AG04450 (cell line): ENCODE data around the gene GNB4. TPM values are rescaled to one million over a fixed set of nuclear protein-coding genes. Genes with fewer than 3 reads are reported as not detected.

Experiments
- CTCF ChIA-PET: fragments of 300-600, 350-600 bp; formaldehyde crosslinking; extraction: SDS; loops from one replicate; lab custom pipeline; 2022; ENCODE audit warnings: antibody characterized with exemption, inconsistent platforms; lab: Charles Lee
- POLR2A ChIA-PET: fragments of 350-600 bp; formaldehyde crosslinking; extraction: SDS; loops from one replicate; lab custom pipeline; 2021; ENCODE audit warnings: antibody characterized with exemption, inconsistent platforms; lab: Yijun Ruan, JAX
- DNase-seq: peaks from one replicate; pipeline ENCODE4 v3.0.0-alpha.2; 2011; ENCODE audit warnings: low read depth, low spot score
- H3K27ac ChIP-seq: one replicate; pipeline ENCODE4 v1.5.1; 2012; ENCODE audit warnings: low read depth, low read length, control low read depth
- H3K27me3 ChIP-seq: one replicate; pipeline ENCODE4 v1.6.0; 2012; ENCODE audit warnings: low read length; ENCODE audit not compliant: control insufficient read depth, insufficient read depth
- H3K4me3 ChIP-seq: 2 replicates; pipeline ENCODE4 v1.5.1; 2011; ENCODE audit warnings: mild to moderate bottlenecking, low read depth, low read length, control low read depth
- H3K9me3 ChIP-seq: 2 replicates; pipeline ENCODE4 v1.5.1; 2012; ENCODE audit warnings: low read length; ENCODE audit not compliant: control insufficient read depth, insufficient read depth
- CTCF ChIP-seq: IDR thresholded peaks from 2 replicates; pipeline ENCODE4 v1.5.1; 2011; ENCODE audit warnings: low read depth, low read length, control low read depth, inconsistent platforms
- polyA plus RNA-seq: library from polyadenylated mRNA; depleted of rRNA; stranded (reverse); fragments of >200 nt; gene quantifications from 2 replicates; pipeline ENCODE4 v1.2.3, GENCODE V29; 2011; rRNA removed
- small RNA-seq: library from RNA; depleted of rRNA; stranded (forward); fragments of <200 nt; gene quantifications from one replicate; pipeline ENCODE3, GENCODE V24; 2012; ENCODE audit warnings: low read depth; ENCODE audit not compliant: insufficient read length

GNB4 gene
- polyA plus RNA-seq, 1 experiment: 88.5 TPM

GRCh38 chr3:179347345-179348194, 103.7 kb downstream of the GNB4 start, which contains the start of gene MFN1:
Gene MFN1 (plus strand): TSS chr3:179347709. CDS start chr3:179348852, 1,143 bp downstream.
- DNase-seq: peak; percentile 88
- H3K27ac ChIP-seq: peak within 1 kb of the TSS; percentile 88
- peak within 1 kb of the TSS; percentile 83 for H3K4me3 ChIP-seq
- no peaks in the 10 kb centered on the region for H3K27me3 ChIP-seq
- no peak for TF ChIP-seq CTCF
- H3K9me3 ChIP-seq: peaks cover 2% of the 10 kb centered on the region; the same call in 1 of the 2 replicates
- ChIA-PET CTCF (interaction anchor here (1.0 to 1.3 kb wide), 2 partner anchors 26 to 302 kb away, joined by 6 to 7 read pairs; no protein-coding TSS in a partner anchor), POLR2A (interaction anchor here (0.7 to 1.2 kb wide), 3 partner anchors 11 to 242 kb away, joined by 3 read pairs; no protein-coding TSS in a partner anchor)

Small RNAs within 50 kb of the gene (small RNA-seq; reads per million reads assigned to genes)
- gene AC007620.1: not detected

Other genes starting within 250 kb of the GNB4 start
- gene KCNMB3, start 200.4 kb downstream of the GNB4 start, polyA plus RNA-seq: 0.65 and 0.89 TPM in 2 replicates
- 17.6 and 21.3 TPM in 2 replicates for gene ZNF639, start 128.4 kb downstream of the GNB4 start, polyA plus RNA-seq
- 39.2 and 63.0 TPM in 2 replicates for gene MFN1, start 103.8 kb downstream of the GNB4 start, polyA plus RNA-seq
- gene ACTL6A, start 111.5 kb upstream of the GNB4 start, polyA plus RNA-seq: 55.3 and 67.5 TPM in 2 replicates
- 65.0 and 87.9 TPM in 2 replicates for gene MRPL47, start 153.2 kb upstream of the GNB4 start, polyA plus RNA-seq
- 55.7 and 80.0 TPM in 2 replicates for gene NDUFB5, start 153.3 kb upstream of the GNB4 start, polyA plus RNA-seq
- gene USP13, start 201.6 kb upstream of the GNB4 start, polyA plus RNA-seq: 13.2 and 15.2 TPM in 2 replicates